GM15510 (cell line): ENCODE results near the gene IDI2.

Experiments
- POLR2A ChIP-seq: IDR thresholded peaks from 3 replicates; pipeline ENCODE4 v1.6.1; 2011; ENCODE audit warnings: borderline replicate concordance; ENCODE audit not compliant: insufficient read length; ENCODE audit errors: extremely low read depth

IDI2 gene

DNA sequence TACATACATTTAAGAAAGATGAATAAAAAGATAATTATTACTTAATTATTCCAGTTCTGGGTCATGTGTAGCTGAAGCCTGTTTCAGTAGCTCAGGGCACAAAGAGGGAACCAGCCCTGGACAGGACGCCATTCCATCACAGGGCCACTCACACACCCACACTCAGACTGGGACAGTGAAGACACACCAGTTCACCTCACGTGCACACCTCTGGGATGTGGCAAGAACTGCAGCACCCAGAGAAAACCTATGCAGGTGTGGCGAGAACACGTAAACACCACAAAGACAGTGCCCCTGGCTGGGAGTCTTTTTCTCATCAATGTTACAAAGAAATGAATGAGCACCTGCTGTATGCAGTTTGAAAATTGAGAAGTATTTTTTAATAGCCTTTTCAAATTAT, 24.9 kb upstream of the IDI2 start:
- no peak for TF ChIP-seq POLR2A

DNA sequence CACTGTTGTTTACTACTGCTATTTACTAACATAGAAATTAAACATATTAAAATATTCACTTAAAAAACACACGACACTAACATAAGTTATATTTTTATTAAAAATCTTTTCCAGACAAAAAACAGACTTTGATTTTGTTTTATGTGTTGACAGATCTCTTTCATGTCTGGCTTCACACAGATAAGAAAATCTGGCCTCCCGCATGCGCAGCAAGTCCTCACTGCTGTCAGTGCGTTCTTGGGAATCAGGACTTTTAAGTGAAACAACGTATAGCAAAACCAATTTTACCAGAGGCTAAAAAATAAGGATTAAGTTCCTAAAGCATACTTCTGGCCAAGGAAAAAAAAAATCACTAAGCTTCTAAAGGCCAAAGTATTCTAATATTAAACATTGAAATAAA, 24.5 kb upstream of the IDI2 start:
- no peak for TF ChIP-seq POLR2A

DNA sequence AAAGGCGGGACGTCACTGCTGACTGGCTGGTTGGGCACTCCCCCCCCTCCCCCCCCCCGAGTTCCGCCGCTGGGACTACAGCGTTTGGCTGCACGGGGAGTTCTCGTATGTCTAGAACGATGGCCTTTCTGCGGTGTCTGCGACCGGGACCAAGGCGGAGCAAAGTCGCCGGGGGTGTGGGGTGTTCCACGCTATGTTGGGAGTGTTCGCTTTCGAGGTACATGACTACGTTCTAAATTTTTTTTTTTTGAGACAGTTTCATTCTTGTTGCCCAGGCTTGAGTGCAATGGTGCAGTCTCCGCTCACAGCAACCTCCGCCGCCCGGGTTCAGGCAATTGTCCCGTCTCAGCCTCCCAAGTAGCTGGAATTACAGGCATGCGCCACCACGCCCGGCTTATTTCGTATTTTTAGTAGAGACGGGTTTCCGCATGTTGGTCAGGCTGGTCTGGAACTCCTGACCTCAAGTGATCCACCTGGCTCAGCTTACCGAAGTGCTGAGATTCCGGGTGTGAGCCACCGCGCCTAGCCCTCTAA, 23.8 kb upstream of the IDI2 start:
- TF ChIP-seq POLR2A, result no peak

DNA sequence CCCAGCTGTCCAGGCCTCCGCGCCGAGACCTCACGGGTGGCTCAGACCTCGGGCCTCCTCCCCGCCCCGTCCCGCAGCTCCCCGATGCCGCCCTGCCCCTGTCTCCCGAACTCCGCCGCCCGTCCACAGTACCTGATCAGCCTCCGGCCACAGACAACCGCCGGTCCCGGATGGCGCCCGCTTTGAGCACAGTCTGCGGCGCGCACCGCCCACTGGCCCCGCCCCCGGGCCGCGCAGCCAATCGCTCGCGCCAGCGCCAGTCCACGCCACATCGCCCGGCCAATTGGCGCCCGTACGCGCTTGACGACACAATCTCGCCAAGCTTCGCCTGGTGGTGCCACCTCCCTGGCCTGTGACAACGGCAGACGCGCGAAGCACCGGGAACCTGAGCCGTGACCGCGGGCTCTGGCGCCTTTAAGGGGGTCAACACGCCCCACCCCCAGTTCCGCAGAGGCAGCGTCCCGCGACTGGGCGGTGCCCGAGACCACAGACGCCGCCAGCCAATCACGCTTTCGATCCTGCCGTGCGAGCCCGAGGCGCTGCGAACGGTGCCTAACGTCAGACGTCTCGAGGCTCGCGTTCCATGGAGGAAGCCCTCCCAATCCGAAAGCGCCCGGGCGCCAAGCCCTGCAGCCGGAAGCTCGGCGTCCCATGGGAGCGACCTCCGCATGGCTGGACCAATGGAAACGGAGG, 23.2 kb upstream of the IDI2 start, which contains the start of gene IDI1:
Gene IDI1, minus strand, starts transcription at position 388 of the 693 bp plus-strand sequence. Its CDS starts 116 bp downstream, at position 272.
- TF ChIP-seq POLR2A, result peak; percentile 99

GRCh38 chr10:1048349-1048731, 22.7 kb upstream of the IDI2 start:
- TF ChIP-seq POLR2A, result no peak

GRCh38 chr10:1047937-1048336, 22.3 kb upstream of the IDI2 start:
- no peak for TF ChIP-seq POLR2A

DNA sequence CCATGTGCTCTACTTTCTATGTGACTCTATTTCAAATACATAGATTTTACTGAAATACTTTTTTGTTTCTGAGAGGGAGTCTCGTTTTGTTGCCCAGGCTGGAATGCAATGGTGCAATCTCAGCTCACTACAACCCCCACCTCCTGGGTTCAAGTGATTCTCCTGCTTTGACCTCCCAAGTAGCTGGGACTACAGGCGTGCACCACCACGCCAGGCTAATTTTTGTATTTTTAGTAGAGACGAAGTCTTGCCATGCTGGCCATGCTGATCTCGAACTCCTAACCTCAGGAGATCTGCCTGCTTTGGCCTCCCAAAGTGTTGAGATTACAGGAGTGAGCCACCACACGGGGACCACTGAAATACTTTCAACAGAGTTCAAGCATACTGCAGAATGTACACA, 19.8 kb upstream of the IDI2 start:
- no peak for TF ChIP-seq POLR2A

- TF ChIP-seq POLR2A, result no peak
Measured at GRCh38 chr10:1044964-1045363, 19.3 kb upstream of the IDI2 start.

DNA sequence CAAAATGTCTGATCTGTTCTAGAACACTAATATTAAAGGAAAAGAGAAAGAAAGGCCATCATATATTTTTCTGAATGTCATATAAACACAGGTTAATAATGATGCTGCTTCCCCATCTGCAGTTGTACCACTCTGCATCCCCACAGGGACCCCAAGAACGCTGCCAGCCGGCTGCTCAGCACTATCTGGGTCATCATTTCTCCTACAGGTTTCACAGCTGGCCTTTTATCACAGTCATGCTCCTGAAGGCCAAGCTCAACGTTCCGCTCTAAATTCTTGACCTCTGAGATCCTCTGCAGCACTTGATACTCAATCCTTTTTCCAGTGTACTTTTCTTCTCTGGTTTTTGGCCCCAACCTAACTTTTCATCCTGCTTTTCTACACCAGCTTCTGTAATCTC, 18.5 kb upstream of the IDI2 start:
- TF ChIP-seq POLR2A, result no peak

- no peak for TF ChIP-seq POLR2A
Measured at GRCh38 chr10:1043532-1043995, 17.9 kb upstream of the IDI2 start.

DNA sequence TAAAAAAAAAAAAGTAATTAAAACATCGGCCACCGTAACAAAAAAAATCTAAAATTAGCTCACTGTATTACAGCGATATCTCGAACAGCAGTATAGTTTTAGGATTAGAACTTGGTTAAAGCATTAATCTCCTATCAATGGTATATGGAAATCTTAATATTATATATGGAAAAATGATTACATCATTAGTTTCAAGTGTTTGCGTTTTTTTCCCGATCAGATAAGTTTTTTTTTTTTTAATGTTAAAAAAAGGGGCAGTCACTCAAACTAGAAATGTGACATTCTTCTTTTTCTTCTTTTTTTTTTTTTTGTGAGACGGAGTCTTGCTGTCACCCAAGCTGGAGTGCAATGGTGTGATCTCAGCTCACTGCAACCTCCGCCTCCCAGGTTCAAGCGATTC, 15.9 kb upstream of the IDI2 start:
- TF ChIP-seq POLR2A, result no peak

DNA sequence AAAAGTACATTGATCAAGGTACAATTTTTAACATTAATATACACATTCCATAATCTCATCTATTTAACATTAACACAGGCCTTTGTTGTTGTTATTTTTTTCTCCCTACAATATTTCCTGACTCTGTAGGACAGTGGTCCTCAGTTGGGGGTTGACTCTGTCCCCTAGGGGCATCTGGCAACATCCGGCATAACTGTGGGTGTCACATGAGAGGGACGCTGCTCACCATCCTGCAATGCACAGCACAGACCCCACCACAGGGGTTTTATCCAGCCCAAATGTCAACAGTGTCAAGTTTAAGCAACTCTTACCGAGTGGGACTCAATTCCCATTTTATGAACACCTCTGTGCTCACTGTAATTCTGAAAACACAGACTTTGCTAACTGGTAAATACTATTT, 14.5 kb upstream of the IDI2 start:
- TF ChIP-seq POLR2A, result no peak

GRCh38 chr10:1037098-1037497, 11.4 kb upstream of the IDI2 start:
- no peak for TF ChIP-seq POLR2A

GRCh38 chr10:1036341-1036791, 10.7 kb upstream of the IDI2 start:
- TF ChIP-seq POLR2A, result no peak

DNA sequence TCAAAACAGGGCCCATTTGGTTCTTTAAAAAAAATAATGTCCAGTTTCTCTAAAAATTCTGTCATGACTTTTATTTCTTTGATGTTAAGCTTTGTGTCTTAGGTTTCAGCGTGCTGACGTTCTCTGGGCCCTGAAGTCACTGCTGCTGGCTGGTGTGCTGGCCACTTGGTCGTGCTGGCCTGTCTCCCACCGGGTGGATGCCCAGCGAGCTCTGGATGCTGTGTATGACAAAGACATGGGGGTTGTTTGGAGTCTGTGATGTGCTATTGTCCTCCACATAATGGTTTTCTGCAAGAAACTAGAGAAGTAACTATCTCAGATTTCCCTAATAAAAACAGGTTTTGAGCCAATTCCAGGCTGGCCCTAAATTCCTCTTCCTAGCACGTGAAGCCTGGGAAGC, 9.5 kb upstream of the IDI2 start:
- TF ChIP-seq POLR2A, result no peak

DNA sequence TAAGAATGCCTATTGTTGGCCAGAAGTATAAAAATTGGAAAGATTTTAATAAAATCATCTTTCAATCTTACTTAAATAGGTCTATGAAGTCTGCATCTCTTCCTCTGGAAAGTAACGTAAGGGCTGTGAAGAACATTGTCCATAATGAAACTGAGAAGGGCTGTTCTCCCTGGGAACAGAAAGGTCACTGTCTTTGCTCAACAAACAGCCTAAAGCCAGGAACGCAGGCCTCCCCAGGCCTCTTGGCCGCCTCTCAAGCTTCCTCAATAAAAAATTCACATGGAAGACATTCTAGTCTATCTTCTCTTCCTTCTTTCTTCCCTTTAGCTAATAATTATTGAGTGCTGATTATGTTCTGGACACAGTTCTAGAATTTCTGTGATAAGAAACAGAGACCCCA, 9.1 kb upstream of the IDI2 start:
- no peak for TF ChIP-seq POLR2A
